Hepatocyte (in vitro differentiated cells): ENCODE results near the gene CIDEB. TPM values are rescaled to one million over a fixed set of nuclear protein-coding genes. Genes with fewer than 3 reads are reported as not detected.

Experiments used
- DNase-seq: peaks from one replicate; pipeline ENCODE4 v3.0.0-alpha.2; 2016; ENCODE audit warnings: low spot score
- H2AFZ ChIP-seq: fragments of 200-600 bp; sonication (generic); 2 replicates; pipeline ENCODE4 v1.6.0; 2016; ENCODE audit warnings: antibody characterized with exemption, mild to moderate bottlenecking
- H3K27ac ChIP-seq: fragments of 200-600 bp; sonication (generic); 2 replicates; pipeline ENCODE4 v1.5.1; 2016; ENCODE audit warnings: mild to moderate bottlenecking
- H3K27me3 ChIP-seq: fragments of 200-600 bp; sonication (generic); 2 replicates; pipeline ENCODE4 v1.6.1; 2016
- H3K36me3 ChIP-seq: fragments of 200-600 bp; sonication (generic); replicated peaks from 2 replicates; pipeline ENCODE4 v1.5.1; 2016; ENCODE audit warnings: low read depth; ENCODE audit not compliant: insufficient read depth
- H3K4me1 ChIP-seq: fragments of 200-600 bp; sonication (generic); 2 replicates; pipeline ENCODE4 v1.5.1; 2016; ENCODE audit warnings: mild to moderate bottlenecking, moderate library complexity; ENCODE audit not compliant: insufficient read depth
- H3K4me2 ChIP-seq: fragments of 200-600 bp; sonication (generic); 2 replicates; pipeline ENCODE4 v1.6.0; 2016
- H3K4me3 ChIP-seq: fragments of 200-600 bp; sonication (generic); 2 replicates; pipeline ENCODE4 v1.5.1; 2016; ENCODE audit warnings: mild to moderate bottlenecking
- H3K79me2 ChIP-seq: fragments of 200-600 bp; sonication (generic); 2 replicates; pipeline ENCODE4 v1.6.0; 2017; ENCODE audit warnings: mild to moderate bottlenecking
- H3K9me2 ChIP-seq: fragments of 200-600 bp; sonication (generic); replicated peaks from 2 replicates; pipeline ENCODE4 v1.6.0; 2017; ENCODE audit warnings: mild to moderate bottlenecking; ENCODE audit not compliant: insufficient read depth
- H3K9me3 ChIP-seq: fragments of 200-600 bp; sonication (generic); 2 replicates; pipeline ENCODE4 v1.5.1; 2016; ENCODE audit warnings: low read depth, mild to moderate bottlenecking
- H4K20me1 ChIP-seq: fragments of 200-600 bp; sonication (generic); 2 replicates; pipeline ENCODE4 v1.6.0; 2016; ENCODE audit warnings: mild to moderate bottlenecking; ENCODE audit not compliant: insufficient read depth, poor library complexity, severe bottlenecking
- CTCF ChIP-seq: fragments of 200-600 bp; sonication (generic); IDR thresholded peaks from 2 replicates; pipeline ENCODE4 v1.5.1; 2016; ENCODE audit warnings: antibody characterized with exemption, mild to moderate bottlenecking; ENCODE audit not compliant: poor library complexity
- EZH2 ChIP-seq: fragments of 200-600 bp; sonication (generic); IDR thresholded peaks from 2 replicates; pipeline ENCODE4 v1.6.1; 2016; ENCODE audit warnings: antibody characterized with exemption, mild to moderate bottlenecking, borderline replicate concordance
- EZH2phosphoT487 ChIP-seq: fragments of 200-600 bp; sonication (generic); IDR thresholded peaks from one replicate; pipeline ENCODE4 v1.6.1; 2018; ENCODE audit warnings: antibody characterized with exemption, mild to moderate bottlenecking, low read depth, moderate library complexity; ENCODE audit not compliant: unreplicated experiment, severe bottlenecking
- WGBS: methylation state at CpG from one replicate; pipeline ENCODE4 v1.1.6; 2016; ENCODE audit warnings: low lambda C conversion rate; ENCODE audit errors: missing lambda C conversion rate; 5-methylcytosine and 5-hydroxymethylcytosine counted together
- polyA plus RNA-seq: library from polyadenylated mRNA; unstranded; fragments of >200 nt; fragmentation: Nextera tagmentation; extraction: Ambion mirVana; gene quantifications from 2 replicates; pipeline ENCODE4 v1.2.1, GENCODE V29; 2016
- total RNA-seq: library from RNA; depleted of rRNA; stranded (reverse); fragments of >200 nt; gene quantifications from 2 replicates; pipeline ENCODE4 v1.2.3, GENCODE V29; 2014

CIDEB gene
- total and polyA plus RNA-seq, 2 experiments from 2014 or later: 43.0 to 59.9 TPM

- Histone ChIP-seq H3K79me2 (peaks cover 7% of the 10 kb centered on the region), H3K9me2 (no peaks in the 10 kb centered on the region), H3K4me1 (no peaks in the 10 kb centered on the region), H3K27me3 (no peaks in the 10 kb centered on the region), H3K27ac (no peak overlapping the region), H3K4me2 (no peak overlapping the region), H3K9me3 (no peaks in the 10 kb centered on the region), H3K4me3 (no peak overlapping the region), H2AFZ (no peak overlapping the region), H3K36me3 (no peaks in the 10 kb centered on the region), H4K20me1 (no peaks in the 10 kb centered on the region)
- TF ChIP-seq EZH2phosphoT487: no peak
- TF ChIP-seq EZH2: no peak
- no peak for TF ChIP-seq CTCF
- 97% methylated on average over 5 of the region's 5 CpGs for WGBS
- DNase-seq: no peak
These were observed 29.4 kb downstream of the CIDEB start for GRCh38 chr14:24278424-24278823.

GRCh38 chr14:24277606-24278321 lies 30.0 kb downstream of the CIDEB start:
- no peaks in the 10 kb centered on the region for H3K27me3 ChIP-seq
- H3K79me2 ChIP-seq: peaks cover 9% of the 10 kb centered on the region
- TF ChIP-seq EZH2phosphoT487 (no peak), CTCF (no peak)
- H3K9me3 ChIP-seq: no peaks in the 10 kb centered on the region
- H3K4me3 ChIP-seq: no peak overlapping the region
- no peaks in the 10 kb centered on the region for H3K9me2 ChIP-seq
- no peaks in the 10 kb centered on the region for H3K36me3 ChIP-seq
- no peak overlapping the region for H3K4me2 ChIP-seq
- no peak overlapping the region for H2AFZ ChIP-seq
- H3K4me1 ChIP-seq: no peaks in the 10 kb centered on the region
- DNase-seq: no peak
- H3K27ac ChIP-seq: no peak overlapping the region
- WGBS: 93% methylated on average over 11 of the region's 11 CpGs
- H4K20me1 ChIP-seq: no peaks in the 10 kb centered on the region

- 94% methylated on average over 6 of the region's 6 CpGs for WGBS
- no peaks in the 10 kb centered on the region for H3K9me3 ChIP-seq
- TF ChIP-seq EZH2: no peak
- no peak for TF ChIP-seq CTCF
- no peak for TF ChIP-seq EZH2phosphoT487
- H3K27ac ChIP-seq: no peak overlapping the region
- peaks cover 2% of the 10 kb centered on the region for H3K4me1 ChIP-seq
- no peak overlapping the region for H3K4me3 ChIP-seq
- H2AFZ ChIP-seq: no peak overlapping the region
- H3K4me2 ChIP-seq: no peak overlapping the region
- no peaks in the 10 kb centered on the region for H3K36me3 ChIP-seq
- DNase-seq: no peak
- H4K20me1 ChIP-seq: no peaks in the 10 kb centered on the region
- H3K9me2 ChIP-seq: no peaks in the 10 kb centered on the region
- no peaks in the 10 kb centered on the region for H3K27me3 ChIP-seq
- peaks cover 16% of the 10 kb centered on the region for H3K79me2 ChIP-seq
These were observed 30.7 kb downstream of the CIDEB start for GRCh38 chr14:24277071-24277470.
